ENCODE measurements around the gene KCNB1.

The KCNB1 gene

GRCh38 chr20:49386848-49387580 lies 95.5 kb downstream of the KCNB1 start:
- no peaks in the 10 kb centered on the region for H4K20me1 ChIP-seq (ENCODE audit: insufficient read depth, low read length)
- H3K9me3 ChIP-seq (ENCODE audit: insufficient read depth, low read length) = no peaks in the 10 kb centered on the region
- H3K4me1 ChIP-seq (ENCODE audit: low read length) = peaks cover 4% of the 10 kb centered on the region; the same call in 1 of the 2 replicates
- no peak overlapping the region for H2AFZ ChIP-seq (ENCODE audit: low read depth, low read length)
- no peak for TF ChIP-seq CTCF (IDR thresholded peaks at IDR 0.05; ENCODE audit: low read depth, low read length)
- no peak for TF ChIP-seq EZH2phosphoT487 (IDR thresholded peaks at IDR 0.05; ENCODE audit: low read depth)
- H3K79me2 ChIP-seq (ENCODE audit: low read length) = no peaks in the 10 kb centered on the region
- peaks cover 50% of the 10 kb centered on the region for H3K27me3 ChIP-seq (ENCODE audit: low read depth, low read length)
- H3K36me3 ChIP-seq (replicated peaks; ENCODE audit: low read depth, low read length) = no peaks in the 10 kb centered on the region
- no peak overlapping the region for H3K27ac ChIP-seq (ENCODE audit: low read length)
- H3K9ac ChIP-seq (ENCODE audit: low read length) = no peak overlapping the region
- no peak overlapping the region for H3K4me3 ChIP-seq (ENCODE audit: low read length)
- H3K4me2 ChIP-seq (ENCODE audit: low read length) = no peak overlapping the region

- H3K4me3 ChIP-seq (ENCODE audit: low read length) = peak overlapping the region; percentile 46
- peaks cover 4% of the 10 kb centered on the region; the same call in 1 of the 2 replicates for H3K4me1 ChIP-seq (ENCODE audit: low read length)
- peak overlapping the region; percentile 92 for H2AFZ ChIP-seq (ENCODE audit: low read depth, low read length)
- H3K79me2 ChIP-seq (ENCODE audit: low read length) = no peaks in the 10 kb centered on the region
- H3K27ac ChIP-seq (ENCODE audit: low read length) = no peak overlapping the region
- peak overlapping the region; percentile 60 for H3K4me2 ChIP-seq (ENCODE audit: low read length)
- no peak for TF ChIP-seq EZH2phosphoT487 (IDR thresholded peaks at IDR 0.05; ENCODE audit: low read depth)
- no peak for TF ChIP-seq CTCF (IDR thresholded peaks at IDR 0.05; ENCODE audit: low read depth, low read length)
- H3K27me3 ChIP-seq (ENCODE audit: low read depth, low read length) = peaks cover 41% of the 10 kb centered on the region
- no peaks in the 10 kb centered on the region for H3K9me3 ChIP-seq (ENCODE audit: insufficient read depth, low read length)
- no peak overlapping the region for H3K9ac ChIP-seq (ENCODE audit: low read length)
- no peaks in the 10 kb centered on the region for H3K36me3 ChIP-seq (replicated peaks; ENCODE audit: low read depth, low read length)
- H4K20me1 ChIP-seq (ENCODE audit: insufficient read depth, low read length) = no peaks in the 10 kb centered on the region
Observed at GRCh38 chr20:49385465-49385864, 97.0 kb downstream of the KCNB1 start.

- H3K36me3 ChIP-seq (replicated peaks; ENCODE audit: low read depth, low read length) = no peaks in the 10 kb centered on the region
- no peak overlapping the region for H3K4me3 ChIP-seq (ENCODE audit: low read length)
- peaks cover 4% of the 10 kb centered on the region; the same call in 1 of the 2 replicates for H3K4me1 ChIP-seq (ENCODE audit: low read length)
- H3K9me3 ChIP-seq (ENCODE audit: insufficient read depth, low read length) = no peaks in the 10 kb centered on the region
- H3K27me3 ChIP-seq (ENCODE audit: low read depth, low read length) = peaks cover 38% of the 10 kb centered on the region
- peak overlapping the region; percentile 23 for H3K4me2 ChIP-seq (ENCODE audit: low read length)
- H2AFZ ChIP-seq (ENCODE audit: low read depth, low read length) = peak overlapping the region; percentile 25
- TF ChIP-seq CTCF (IDR thresholded peaks at IDR 0.05; ENCODE audit: low read depth, low read length) = peak; percentile 95
- TF ChIP-seq EZH2phosphoT487 (IDR thresholded peaks at IDR 0.05; ENCODE audit: low read depth) = no peak
- no peak overlapping the region for H3K9ac ChIP-seq (ENCODE audit: low read length)
- H4K20me1 ChIP-seq (ENCODE audit: insufficient read depth, low read length) = no peaks in the 10 kb centered on the region
- no peaks in the 10 kb centered on the region for H3K79me2 ChIP-seq (ENCODE audit: low read length)
- H3K27ac ChIP-seq (ENCODE audit: low read length) = no peak overlapping the region
Observed at GRCh38 chr20:49384437-49385434, 97.7 kb downstream of the KCNB1 start.

All from OCI-LY3 (cell line).